Activated T-cell treated with anti-CD3 and anti-CD28 coated beads for 1 hour (primary cell): ENCODE measurements around the gene HOXD13.

Source experiments
- DNase-seq: peaks from one replicate; pipeline ENCODE4 v3.0.0-alpha.2; 2020; ENCODE audit warnings: low read depth

HOXD13 gene

DNA sequence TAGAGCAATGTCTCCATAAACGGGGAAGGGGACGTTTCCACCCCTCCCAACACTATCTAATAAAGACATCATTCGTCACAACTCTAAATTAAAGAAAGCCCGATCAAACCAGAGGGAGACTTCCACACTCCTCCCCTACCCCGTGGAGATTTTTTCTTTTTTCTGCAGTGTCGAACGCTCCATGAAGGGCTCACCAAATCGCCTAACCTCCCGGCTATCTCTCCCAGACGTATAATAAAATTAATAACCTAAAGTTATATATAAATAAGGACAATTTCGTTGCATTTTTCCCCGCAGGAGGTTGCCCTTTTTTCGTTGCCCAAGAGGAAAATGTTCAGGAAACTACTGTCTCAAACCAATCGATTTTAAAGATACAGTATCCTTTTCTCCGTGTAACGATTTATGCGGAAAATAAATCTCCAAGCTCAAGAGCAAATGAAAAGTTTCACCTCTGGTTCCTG, 11.1 kb upstream of the HOXD13 start:
- DNase-seq: no peak

DNA sequence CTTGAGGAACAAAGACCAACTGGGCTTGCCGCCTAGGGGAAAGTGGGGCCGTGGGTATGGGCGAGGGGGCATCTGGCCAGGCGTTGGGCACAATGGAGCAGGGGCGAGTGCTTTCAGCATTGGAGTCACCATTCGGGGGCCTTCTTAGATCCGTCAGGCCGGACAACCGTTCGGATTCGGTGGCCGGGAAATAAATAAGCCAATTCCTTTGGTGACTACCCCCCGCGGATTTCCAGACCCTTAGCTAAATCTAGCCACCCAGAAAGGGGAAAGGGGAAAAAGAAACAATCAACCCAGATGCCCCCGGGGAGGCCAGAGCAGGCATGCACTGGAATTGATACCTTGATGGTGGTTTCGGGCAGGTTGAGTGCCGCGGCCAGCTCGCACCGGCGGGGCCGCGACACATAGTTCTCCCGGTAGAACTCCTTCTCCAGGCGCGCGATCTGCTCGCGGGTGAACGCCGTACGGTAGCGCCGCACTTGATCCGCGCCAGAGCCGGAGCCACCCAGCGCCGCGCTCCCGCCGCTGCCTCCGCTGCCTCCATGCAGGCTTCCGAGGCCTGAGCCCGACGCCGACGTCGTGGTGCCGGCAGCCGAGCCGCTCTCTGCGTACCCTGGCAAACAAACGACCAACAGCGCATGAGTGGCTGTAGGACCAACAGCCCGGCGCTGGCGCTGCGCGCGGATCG, 10.5 kb upstream of the HOXD13 start:
- no peak for DNase-seq

DNA sequence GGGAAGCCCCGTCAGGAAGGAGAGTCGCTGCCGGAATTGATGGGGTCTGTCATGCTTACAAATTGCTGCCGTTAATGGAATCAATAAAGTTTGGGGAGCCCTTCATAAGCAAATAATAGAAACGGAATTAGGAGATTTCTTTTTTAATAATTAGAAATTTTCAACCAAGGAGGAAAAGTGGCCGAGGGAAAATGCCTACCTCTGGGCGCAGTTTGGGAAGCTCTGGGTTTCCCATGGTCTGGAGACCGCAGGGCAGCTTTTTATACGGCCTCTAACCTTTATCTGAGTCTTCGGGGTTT, 10.0 kb upstream of the HOXD13 start:
- no peak for DNase-seq

DNA sequence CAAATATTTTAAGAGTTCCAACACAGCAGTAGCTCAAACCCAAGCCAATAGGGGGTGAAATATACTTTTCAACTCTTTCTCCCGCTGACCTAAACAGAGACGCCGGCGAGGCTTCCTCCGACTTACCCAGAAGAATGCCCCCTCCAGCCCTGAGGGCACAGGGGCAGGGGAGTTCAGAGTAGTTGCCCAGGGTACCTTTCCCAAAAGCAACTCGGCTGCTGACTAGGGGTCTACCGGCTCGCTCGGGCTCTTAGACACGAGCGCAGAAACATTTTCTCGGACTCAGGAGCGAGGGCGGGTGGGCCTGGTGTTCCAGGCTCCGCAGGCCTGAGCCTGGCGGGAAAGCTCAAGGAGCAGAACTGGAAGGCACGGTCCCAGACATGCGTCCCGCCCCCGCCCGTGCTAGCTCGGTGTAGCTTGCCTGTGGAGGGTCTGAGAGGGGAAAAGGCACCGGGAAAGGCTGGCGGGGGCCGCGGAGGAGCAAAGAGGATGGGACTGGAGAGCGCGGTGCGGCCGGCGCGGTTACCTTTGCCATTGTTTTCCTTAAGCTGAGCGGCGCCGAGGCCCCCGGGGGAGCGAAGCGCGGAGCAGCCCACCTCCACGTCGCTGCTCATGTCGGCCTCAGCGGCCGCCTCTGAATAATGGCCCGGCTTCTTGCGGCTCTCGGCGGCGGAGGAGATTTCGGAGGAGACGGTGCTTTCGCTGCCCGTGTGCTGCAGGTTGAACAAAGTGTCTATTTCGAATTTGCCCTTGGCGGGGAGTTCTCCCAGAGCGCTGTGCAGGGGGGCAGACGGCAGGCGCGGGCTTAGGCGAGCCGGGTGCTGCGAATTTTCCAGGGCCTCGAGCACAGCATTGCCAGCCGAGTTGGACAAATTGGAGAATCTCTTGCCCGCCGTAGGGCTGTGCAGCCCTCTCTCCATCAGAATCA, 9.4 kb upstream of the HOXD13 start:
- no peak for DNase-seq

DNA sequence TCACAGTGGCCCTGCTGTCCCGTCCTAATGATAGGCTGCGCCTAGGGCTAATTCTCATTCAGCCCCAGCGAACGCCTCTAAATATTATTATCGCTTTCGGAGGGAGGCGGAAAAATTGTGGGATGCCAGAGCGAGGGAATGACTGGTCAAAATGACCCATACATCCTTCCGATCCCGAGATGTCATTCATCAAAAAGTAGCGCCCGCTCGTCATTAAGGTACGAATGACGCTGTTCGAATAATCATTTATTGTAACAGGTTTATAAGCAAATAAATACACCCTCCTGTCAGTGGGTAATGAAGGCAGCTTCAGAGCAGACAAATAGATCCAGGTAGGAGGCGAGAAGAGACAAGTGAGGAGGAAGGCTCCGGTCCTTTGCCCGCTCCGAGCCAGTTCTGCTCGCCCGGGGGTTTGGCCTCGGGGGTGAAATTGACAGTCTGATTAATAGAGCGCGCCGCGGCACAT, 8.7 kb upstream of the HOXD13 start, which contains the start of gene EVX2:
Gene EVX2, minus strand, starts transcription at position 167 of the 466 bp plus-strand sequence. CDS start 186 bp downstream, outside the sequence.
- DNase-seq: no peak

DNA sequence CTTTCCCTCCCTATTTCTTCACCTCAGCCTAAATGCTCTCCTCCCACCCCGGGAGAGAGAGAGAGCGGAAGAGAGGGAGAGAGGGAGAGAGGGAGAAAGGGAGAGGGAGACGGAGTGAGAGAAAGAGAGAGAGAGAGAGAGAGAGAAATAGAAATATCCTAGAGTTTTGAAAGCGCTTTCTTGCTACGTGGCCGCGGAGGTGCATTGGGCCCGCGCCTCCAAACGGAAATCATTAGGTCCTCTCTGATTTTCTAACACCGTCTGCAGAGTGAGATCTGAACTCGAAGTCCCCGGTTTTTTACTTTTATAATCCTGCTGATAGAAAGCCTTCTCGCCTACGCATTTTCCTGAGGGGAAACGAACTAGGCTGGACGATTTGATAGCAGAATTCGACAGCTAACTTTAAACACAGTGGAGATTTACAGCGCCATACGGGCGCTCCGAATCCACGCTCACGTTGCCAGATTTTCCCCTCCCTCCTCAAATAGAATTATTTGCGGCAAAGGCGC, 7.9 kb upstream of the HOXD13 start:
- no peak for DNase-seq

DNA sequence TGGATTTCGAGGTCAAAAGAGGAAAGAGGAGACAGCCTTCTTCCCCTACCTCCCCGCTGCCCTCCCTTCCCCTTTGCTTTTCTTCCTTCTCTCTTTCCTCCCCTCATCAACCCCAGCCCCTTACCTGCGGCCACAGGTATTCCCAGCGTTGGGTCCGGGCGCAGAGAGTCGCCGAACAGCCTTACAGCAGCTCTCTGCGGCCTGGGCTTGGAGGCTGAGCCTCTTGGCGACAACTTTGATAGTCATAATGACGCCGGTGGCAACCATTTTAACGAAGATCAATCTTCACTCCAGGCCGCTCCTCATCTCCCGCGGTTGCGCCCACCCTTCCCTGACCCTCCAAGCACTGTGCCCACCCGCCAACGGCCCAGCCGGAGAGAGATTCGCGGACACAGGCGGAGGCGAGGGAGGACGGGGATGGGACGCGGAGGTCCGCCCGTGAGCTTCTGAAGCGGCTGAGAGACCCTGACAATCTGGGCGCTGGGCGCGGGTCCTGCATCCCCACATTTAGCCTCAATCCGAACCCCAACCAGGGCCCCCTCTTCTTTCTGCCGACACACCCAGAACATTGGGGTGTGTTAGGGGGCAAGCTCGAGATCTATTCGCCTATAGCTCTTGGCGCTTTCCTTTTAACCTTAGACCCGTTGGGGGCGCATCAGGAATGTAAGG, 7.3 kb upstream of the HOXD13 start:
- DNase-seq: no peak

DNA sequence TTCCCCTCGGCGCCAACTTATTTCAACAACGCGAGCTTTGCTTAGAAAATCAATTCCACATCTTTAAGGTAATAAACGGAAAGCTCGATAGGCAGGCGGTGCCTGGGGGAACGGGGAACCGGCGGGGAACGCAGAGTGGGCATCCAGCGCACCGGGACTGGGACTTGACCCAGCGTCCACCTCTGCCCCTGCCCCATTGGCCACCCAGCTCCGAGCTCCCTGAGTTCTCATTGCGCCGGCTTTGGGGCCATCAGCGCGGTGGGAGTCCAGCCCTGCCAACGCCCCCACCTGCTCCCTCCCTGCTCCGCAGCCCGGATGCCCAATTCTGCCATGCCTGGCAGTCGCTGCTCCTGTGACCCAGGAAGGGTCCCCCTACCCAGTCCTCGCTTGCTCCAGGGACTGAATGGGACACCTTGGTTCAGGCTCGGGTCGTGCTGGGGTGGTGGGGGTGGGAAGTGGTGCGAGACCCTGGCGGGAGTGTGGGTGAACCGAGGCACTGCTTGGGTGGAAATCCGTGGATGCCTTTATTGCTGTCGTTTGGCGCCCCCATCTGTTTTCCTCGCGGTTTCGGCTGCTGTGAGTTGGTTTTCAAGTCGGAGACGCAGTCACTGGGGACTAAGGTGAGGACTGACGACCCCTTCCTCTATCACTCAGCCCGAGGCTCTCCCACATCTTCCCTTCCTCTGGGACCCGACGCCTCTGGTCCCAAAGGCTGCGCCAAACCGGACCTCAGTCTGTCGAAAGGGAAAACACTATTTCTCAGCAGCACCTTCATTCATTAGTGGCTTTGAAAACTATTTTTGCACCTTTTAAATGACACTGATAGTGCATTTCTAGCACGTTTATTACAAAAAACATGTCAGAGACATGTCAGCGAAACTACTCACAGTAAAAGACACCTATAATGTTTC, 6.4 kb upstream of the HOXD13 start:
- DNase-seq: no peak

DNA sequence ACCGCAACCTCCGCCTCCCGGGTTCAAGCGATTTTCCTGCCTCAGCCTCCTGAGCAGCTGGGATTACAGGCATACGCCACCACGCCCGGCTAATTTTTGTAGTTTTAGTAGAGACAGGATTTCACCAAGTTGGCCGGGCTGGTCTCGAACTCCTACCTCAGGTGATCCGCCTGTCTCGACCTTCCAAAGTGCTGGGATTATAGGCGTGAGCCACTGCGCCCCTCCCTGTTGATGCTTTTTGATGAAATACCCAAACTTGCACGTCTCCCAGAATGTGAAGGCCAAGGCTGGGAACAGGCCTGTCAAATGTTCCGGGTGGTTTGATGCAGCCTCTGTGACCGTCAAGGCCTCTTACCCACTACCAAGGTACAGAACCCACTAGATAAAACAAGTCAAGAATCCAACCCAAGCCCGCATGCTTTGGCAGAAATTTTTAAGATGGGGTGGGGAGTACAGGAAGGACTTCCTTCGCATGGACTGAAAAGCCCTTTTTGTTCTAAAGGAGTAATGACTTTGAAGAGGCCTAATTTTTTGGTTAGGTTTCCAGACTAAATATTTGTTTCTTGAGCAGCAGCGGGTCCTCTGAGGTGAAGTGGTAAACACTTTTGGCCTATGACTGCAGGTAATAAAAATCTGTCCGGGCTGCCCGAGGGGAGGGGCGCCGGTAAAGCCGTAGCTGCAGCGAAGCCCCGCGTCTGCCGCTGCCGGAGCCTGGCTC, 5.0 kb upstream of the HOXD13 start:
- DNase-seq: no peak

DNA sequence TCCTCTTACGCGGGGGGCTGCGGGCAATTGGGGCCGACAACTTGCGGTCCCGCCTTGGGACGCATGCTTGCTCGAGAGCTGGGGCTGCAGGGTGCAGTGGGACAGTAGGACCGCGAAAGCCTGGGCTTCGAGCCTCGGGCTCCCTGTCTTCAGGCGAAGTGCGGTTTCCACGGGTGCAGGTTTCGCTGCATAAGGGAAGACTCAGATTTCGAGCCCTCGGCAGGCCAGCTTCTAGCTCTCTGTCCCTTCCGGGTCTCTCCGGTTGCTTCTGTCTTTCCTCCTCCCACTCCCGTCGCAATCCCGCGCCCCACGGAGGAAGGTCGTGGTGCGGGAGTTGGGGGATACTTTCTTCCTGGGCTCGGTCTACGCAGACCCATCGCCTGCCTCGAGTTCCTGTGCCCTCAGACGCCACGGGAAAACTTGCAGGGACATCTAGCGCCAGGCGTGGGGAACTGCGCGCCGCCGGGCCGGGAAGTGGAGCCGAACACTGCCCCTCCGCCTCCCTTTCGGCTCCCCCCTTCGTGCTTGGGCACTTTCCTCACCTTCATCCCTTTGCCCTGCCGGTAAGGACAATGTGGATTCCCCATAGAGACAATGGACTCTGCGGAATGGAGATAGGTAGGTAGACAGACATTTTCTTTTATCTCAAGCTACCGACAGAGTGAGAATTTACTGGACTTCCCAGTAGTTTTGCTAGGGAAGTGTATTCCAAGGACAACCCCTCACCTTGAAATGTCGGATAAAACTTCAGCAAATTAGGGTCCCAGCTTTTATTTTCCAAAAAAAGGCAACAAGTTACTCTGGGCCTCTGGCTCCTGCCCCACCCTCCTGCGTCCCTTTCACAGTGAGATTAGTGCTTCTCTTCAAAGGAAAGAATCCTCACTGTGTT, 4.2 kb upstream of the HOXD13 start:
- DNase-seq: no peak

DNA sequence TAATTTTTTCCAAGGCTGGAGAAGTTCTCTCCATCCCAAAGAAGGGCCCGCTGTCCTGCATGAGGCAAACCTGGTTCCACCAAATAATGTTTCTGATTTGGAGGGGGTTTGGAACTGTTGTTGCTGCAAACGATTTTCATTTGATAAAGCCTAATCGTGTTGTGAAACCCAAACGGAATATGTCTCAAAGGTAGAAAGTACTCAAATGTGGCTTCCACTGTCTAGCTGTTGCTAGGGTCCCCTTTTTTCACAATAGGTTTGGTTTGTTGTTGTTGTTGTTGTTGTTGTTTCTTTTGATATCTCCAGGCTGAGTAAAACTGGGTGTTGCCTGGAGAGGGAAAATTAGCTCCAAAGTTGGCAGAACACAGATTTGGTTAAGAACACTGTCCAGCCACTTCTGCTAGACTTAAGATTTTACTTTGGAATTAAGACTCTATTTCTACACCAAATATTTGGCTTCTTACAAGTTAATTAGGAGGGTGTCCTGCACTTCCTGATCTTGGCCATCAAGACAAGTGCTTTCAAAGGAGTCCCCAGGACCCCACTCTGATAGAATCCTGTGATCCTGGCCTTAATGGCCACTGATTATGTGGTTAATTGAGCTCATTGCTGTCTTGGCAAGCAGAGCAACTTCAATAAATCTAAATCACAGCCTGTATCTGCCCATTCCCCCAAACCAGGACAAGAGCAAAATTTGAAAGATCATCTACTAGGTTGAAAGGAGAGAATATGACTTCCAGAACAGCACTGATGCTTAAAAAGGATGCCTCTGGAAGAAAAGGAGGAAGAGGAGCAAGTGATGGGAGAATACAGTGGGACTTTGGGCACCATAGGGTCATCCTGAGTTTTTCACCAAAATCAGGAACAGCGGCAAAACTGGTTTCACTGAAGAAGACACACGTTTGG, 3.3 kb upstream of the HOXD13 start:
- DNase-seq: no peak

DNA sequence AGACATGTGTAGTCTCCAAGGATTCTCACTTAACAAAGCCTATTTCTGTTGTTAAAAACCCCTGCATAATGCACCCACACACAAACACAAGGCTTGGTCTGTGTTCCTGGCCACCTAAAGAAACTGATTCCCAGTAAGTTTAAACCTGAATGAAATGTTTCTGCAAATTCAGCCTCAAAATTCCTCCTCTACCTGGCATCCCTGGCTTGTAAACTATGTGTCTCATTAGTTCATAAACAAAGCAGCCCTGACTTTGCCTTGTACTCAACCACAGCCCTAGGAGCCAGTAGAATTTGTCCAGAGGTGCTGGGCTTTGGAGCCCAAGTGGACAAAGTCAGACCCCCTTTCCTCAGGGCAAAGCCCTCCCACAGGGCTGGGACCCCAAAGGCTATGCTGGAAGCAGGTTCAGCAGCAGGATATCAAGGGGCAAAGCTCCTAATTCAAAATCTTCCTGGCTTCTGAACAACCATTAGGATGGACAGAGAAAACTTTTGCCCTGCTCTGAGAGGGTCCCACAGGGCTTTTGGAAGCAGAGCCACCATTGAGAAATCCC, 2.6 kb upstream of the HOXD13 start:
- DNase-seq: no peak

DNA sequence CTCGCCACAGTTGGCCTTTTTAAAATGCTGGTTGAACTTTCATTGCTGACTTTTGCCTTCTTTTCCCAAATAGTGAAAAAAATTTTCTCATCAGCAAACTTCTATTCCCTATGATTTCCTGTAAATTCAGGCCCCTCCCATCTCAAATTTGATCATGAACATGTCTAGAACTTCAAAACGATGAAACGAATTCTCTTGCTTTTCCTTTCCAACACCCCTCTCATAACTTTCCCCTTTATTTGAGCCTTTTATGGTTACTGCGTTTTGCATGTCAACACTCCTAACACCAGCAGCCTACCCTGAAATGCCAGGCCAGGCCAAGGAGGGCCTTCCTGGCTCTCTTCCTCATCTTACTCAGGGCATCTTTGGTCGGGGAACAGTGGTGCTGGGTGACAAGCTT, 1.7 kb upstream of the HOXD13 start:
- no peak for DNase-seq

DNA sequence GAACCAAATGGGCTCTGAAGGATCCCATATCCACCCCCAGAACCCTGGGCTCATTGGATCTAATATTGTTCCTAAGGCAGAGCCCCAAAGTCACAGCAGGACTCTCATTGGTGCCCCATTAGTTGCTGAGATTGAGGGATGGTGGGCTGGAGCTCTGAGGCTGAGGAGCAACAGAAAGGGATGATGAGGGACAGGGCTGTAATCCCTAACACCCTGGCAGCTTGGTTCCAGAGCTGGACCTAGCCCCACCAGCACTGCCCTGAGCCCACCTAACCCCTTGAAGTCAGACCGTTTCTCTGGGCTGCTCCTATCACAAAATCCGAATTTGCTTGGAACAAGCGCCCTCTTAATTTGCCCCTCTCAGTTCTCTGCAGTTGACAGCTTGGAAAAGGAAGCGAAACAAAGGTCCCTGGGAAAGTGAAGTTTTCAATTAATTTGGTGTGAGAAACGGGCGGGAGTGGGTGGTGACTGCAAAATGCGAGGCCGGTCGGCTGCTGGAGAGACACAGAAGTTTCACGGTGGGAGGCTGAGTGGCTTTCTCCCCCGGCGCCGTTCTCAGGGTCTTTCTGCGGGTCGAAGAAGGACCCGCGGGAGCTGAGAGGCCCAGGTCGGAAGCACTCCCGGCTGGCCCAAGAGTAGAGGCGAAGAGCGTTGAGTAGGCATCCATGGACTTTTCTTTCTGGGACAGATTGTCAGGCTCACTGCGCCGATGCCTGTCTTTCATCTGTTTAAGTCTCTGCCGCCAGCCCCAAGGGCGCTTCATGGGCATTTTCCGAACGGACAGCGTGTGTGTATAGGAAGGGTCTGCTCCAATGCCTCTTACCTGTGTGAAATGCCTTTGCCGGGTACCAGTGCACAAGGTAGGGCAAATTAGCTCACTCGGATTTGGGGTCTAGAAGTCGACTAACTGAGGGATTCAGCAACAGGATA, 927 bp upstream of the HOXD13 start:
- DNase-seq: no peak

DNA sequence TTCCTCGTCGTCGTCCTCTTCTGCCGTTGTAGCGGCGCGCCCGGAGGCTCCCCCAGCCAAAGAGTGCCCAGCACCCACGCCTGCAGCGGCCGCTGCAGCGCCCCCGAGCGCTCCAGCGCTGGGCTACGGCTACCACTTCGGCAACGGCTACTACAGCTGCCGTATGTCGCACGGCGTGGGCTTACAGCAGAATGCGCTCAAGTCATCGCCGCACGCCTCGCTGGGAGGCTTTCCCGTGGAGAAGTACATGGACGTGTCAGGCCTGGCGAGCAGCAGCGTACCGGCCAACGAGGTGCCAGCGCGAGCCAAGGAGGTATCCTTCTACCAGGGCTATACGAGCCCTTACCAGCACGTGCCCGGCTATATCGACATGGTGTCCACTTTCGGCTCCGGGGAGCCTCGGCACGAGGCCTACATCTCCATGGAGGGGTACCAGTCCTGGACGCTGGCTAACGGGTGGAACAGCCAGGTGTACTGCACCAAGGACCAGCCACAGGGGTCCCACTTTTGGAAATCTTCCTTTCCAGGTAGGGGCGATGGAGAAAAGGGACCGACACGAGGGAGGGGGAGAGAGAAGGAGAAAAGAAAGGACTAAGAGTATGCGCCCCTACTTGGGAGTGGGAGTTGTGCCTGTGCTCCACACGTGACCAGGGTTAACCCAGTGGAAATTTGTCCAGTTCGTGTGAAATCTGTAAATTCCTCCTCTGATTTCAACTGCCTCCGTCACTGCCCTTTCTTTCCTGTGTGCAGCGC, 800 bp downstream of the HOXD13 start:
- DNase-seq: no peak

DNA sequence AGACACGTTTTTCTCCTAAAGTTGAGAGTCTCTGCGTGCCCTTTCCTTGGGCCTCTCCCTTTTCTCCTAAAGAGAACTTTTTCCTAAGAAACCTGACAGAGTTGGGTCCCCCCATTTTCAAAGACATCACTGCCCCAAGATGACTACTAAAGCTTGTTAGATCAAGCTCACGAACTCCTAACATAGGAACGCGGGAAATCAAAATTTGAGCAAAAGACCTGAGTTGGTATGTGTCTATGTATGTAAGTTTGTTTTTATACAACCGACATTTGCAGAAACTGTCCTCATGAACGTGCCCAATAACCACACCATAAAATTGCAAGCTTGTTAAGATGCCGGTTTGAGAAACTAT, 1.4 kb downstream of the HOXD13 start:
- no peak for DNase-seq

DNA sequence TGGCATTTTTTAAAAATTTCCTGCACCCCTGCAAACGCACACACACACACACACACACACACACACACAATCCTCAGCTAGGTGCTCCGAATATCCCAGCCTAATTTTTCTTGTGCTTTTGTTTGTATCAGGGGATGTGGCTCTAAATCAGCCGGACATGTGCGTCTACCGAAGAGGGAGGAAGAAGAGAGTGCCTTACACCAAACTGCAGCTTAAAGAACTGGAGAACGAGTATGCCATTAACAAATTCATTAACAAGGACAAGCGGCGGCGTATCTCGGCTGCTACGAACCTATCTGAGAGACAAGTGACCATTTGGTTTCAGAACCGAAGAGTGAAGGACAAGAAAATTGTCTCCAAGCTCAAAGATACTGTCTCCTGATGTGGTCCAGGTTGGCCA, 1.8 kb downstream of the HOXD13 start:
- no peak for DNase-seq
